GM21619 (cell line): Measurements from ENCODE around the gene SLC25A26.
"Not testable (repeated sequence)": the region's sequence is repeated elsewhere in the genome, so short reads cannot be mapped to it uniquely, and the experiment has no call there.

Source experiments
- ATAC-seq: cut with Tn5 transposase; IDR thresholded peaks from one replicate; pipeline ENCODE4 v1.9.1; 2021; ENCODE audit not compliant: unreplicated experiment

Gene SLC25A26

DNA sequence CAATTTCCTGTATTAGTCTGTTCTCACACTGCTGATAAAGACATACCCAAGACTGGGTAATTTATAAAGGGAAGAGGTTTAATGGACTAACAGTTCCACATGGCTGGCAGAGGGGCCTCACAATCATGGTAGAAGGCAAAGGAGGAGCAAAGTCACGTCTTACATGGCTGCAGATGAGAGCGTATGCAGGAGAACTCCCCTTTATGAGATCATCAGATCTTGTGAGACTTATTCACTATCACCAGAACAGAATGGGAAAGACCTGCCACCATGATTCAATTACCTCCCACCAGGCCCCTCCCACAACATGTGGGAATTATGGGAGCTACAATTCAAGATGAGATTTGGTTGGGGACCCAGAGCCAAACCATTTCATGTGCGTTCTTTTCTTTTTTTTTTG, 5.3 kb downstream of the SLC25A26 start:
- not testable (repeated sequence) for ATAC-seq

DNA sequence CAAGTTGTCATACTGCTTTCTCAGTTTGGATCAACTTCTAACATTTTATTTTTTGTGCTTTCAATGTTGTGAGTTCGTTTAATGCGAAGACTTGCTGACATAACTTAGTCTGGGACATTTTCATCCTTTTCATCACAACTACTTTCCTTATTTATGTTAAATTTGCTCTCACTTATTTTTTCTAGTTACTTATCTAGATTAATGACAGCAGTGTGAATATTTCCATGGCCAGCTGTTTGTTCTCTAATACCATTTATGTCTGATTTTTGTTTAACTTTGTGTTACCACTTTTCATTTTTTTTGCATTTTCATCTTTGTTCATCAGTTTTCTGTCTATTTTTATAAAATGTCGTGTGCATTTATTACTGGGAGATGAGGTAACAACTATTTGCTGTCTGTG, 6.2 kb downstream of the SLC25A26 start:
- no peak for ATAC-seq

DNA sequence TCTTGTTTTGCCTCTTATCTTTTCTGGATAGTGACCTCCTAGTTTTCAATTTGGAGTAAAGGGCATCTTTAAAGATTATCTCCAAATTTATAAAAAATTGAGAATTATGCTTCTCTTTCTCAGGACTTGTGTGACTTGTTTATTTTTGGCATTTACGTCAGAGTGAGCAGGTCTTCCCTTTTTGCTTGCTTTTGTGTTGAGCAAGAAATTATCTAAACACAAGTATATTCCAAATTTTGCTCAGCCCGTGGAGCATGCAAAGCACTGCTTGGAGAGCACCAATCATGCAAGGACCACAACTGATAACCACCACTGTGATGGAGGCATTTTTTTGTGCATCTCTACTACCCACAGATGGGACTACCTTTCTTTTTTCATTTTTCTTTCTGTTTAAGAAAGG, 7.1 kb downstream of the SLC25A26 start:
- ATAC-seq, result no peak

DNA sequence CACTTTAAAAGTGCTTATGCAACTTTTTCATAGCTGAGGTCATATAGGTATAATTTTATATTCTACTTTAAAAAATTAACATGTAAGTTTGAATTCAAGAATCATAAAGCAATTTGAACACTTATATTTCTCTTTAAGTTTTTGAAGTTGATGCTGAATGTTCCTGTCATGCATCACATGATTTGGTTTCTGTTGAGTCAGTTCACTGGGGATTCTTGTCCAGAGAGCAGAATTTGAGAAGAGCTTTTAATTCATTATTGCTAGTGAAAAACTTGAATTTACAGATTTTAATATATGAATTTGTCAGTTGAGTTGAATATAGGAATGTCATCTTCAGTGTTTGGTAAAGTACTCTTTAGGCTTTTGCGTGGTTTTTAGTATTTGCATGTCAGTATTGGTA, 7.9 kb downstream of the SLC25A26 start:
- no peak for ATAC-seq

DNA sequence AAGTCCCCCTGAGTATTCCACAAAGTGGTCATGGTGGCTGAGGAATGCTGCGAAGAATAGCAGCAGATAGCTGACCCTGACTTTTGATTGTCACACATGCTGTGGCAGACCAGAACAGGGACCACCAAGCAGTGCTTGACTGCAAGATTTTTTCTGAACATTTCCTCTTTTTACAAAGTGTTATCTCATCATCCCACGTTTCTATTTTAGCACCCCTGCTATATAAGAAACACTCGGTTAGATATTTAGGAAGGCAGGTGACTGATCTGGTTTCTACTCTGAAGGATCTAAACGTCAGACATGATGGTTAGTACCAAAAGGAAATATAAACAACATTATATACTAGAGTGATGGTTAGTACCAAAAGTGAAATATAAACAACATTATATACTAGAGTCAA, 9.1 kb downstream of the SLC25A26 start:
- ATAC-seq, result no peak

DNA sequence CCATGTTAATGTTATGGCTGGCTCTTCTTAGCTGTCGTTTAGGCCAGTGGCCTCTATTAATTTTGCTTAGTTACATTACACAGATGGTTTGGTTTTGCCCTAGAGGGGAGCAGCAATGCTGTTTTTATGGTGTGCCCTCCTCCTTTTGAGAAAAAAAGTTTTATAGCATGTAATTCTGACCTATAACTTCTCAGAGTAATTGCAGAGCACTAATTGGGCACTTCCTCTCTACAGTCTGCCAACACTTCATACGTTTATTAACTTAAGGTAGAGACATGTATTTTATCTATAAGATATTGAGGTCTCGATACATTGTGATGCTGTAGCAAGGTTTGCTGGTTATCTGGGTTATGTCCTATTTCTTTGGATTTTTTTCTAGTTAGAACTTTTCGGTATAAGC, 12.2 kb downstream of the SLC25A26 start:
- no peak for ATAC-seq

DNA sequence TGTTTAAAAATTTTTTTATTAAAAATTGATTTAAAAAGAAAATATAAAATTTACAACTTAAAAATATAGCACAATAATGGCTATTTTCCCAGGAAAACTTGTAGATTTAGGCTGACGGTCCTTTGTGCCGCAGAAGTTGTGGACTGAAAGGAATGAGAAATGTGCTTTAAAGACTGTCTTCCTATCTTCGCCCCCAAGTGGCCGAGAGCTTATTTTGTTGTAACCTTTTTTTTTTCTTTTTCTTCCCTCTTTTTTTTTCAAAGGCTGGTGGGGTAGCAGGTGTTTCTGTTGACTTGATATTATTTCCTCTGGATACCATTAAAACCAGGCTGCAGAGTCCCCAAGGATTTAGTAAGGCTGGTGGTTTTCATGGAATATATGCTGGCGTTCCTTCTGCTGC, 15.5 kb downstream of the SLC25A26 start:
- no peak for ATAC-seq

DNA sequence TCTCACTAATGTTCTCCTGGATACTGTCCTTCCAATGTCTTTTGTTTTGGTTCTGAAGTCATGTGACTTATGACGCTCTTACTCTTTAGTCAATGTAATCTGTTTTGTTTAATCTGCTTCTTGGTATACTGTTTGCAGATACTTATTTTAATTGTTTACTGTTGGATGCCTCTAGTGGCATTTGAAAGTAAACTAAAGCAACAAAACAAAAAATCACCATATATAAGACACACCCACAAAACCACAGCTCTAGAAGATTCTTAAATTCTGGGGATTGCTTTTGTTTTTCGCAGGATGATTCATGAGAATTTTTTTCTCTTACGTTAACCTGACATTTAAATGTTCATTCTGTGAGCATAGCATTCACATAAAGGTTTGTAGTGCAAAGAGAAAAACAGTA, 16.8 kb downstream of the SLC25A26 start:
- no peak for ATAC-seq

DNA sequence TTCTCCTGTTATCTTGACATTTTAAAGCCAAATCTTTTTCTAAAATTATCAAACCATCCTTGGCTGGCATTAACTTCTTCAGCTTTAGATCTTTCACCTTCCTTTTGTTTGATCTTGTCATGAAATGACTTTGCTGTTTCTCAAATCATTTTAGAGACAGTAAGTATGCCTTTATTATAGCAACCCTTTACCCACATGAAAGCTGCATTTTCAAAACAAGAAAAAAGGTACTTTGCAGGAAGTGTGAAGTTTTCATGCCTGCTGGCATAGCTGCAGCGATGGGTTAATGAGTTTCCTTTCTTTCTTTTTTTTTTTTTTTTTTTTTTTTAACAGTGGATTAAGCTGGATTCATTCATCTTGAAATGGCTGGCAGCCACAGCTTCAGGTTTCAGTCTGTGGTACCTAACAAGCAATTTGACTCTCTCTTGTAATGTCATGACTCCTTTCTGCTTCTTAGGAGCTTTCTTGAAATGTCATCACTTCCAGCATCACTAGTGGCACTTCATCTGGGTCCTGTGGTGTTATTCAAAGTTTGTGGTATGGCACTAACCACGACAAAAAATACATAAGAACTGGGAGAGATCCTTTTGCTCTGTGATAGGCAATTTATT, 18.8 kb downstream of the SLC25A26 start:
- peak; percentile 44 for ATAC-seq

DNA sequence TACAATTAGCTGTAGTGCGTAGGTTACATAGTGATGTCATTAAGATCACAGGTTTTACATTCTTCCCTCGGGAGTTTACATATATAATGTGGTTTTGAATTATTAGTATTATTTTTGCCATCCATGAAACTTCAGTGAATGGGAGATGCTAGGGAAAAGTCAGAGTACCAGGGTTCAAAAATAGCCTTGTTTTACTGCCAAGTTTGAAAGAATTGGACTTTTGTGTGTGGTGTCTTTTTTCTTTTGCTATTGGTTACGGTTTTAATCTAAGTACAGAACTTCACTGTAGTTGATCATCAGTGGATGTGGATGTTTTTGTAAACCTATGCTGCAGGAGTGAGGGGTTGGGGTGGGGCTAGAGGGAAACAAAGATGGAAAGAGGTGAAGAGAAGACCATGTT, 20.7 kb downstream of the SLC25A26 start:
- no peak for ATAC-seq

DNA sequence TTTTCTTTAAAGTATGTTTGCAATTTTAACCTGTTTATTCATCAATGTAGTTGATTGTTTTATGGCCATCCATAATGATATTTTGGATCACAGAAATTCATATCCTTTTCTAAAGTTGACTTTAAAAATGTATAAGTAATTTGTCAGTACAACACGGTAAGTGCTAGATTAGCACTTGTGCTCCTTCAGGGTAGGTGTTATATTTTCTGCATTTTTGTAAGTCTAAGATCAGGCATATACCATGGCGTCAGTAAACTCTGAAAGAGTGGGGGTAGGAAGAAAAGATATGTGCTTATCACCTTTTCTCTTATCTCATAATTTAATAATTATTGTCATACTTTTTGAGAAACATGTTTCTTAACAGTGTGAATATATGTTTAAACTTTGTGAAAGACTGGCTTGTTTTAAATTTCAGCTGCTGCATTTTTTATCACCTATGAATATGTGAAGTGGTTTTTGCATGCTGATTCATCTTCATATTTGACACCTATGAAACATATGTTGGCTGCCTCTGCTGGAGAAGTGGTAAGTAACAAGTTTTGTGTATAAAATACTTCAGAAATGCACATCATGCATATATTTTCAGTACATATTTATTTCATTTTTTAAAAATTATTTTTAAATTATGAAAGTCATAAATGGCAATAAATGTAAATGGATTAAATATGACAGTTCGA, 22.1 kb downstream of the SLC25A26 start:
- ATAC-seq, result no peak

DNA sequence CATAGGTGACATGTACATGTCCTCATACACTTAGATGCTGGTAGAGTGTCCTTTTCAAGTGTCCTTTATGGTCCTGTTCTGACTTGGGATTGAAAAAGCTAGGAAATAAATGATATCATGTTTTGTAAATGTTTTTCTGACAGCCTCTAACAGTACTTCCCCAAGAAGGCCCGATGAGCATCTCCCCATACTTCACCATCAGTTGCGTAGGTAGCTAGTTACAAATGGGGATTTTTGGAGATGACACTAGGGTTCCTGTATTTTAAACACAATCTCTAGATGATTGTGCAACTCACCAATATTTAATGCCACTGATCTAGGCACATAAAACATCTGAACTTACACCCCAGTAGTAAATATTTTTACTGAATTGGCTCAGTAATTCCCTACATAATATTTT, 27.8 kb downstream of the SLC25A26 start:
- no peak for ATAC-seq

DNA sequence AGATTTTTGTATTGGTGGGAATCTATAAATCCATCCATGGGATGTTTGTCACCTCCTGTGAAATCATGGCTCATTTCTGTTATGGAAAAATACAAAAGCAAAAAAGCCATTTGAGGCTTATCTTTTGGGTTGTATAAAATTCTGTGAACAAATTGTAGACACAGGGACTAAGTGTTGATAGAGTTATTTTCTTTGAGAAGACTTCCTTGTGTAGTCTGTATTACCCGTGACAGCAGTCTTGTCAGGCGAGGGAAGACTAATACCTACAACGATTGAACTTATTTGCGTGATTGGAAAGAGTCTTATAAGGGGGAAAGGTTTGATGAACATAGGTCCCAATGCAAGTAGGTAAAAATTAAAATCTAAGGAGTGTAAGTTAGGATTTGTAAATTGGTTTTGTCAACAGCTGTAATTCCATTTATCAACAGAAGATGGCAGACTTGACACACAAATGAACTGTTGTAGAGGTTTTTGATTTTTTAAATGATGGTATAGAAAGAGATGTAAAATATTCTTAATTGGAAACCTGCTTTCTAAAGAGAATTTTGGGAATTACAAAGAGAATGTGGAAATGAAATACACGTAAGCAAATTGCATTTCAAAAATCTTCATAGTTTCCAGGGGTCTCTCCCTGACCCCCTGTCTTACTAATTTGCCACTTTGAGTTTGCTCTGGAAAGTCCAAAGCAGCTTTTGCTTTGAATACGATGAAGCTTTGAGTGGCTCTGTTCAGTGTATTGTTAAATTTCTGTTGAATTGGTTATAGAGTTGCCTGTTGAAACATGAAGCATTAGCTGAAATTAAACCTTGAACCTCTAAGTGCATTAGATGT, 33.2 kb downstream of the SLC25A26 start:
- no peak for ATAC-seq

DNA sequence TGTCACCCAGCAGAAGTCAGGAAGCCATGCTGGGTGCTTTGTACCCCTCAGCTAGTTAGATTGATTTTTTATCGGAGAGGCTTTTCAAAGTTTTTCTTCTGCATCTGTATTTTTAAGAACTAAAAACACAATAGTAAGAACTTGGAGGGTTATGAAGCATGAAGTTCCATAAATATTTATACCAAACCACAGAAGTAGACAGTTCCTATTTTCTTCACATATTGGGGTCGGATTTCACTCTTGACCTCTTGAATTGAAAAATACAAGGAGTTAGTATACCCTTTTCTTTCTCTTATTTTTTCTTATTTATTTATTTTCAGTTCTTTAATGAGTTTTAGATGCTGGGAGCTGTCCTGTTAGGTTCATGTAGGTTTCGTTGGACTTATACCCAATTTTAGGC, 35.1 kb downstream of the SLC25A26 start:
- ATAC-seq, result no peak

DNA sequence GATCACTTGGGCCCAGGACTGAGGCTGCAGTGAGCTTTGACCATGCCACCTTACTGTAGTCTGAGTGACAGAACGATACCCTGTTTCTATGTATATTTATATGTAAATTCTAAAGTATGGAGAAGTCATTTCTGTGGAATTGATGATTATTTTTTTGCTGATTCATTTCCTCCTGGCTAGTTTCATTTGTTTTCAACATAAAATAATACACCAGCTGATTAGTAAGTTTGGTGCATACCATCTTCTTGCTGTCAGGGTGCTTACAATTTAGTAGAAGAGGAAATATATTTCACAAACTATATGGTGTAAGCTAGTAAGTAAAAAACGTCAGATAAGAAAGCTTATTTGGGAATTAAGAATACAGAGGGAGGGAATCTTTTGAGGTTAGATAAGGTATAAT, 36.0 kb downstream of the SLC25A26 start:
- ATAC-seq, result no peak

DNA sequence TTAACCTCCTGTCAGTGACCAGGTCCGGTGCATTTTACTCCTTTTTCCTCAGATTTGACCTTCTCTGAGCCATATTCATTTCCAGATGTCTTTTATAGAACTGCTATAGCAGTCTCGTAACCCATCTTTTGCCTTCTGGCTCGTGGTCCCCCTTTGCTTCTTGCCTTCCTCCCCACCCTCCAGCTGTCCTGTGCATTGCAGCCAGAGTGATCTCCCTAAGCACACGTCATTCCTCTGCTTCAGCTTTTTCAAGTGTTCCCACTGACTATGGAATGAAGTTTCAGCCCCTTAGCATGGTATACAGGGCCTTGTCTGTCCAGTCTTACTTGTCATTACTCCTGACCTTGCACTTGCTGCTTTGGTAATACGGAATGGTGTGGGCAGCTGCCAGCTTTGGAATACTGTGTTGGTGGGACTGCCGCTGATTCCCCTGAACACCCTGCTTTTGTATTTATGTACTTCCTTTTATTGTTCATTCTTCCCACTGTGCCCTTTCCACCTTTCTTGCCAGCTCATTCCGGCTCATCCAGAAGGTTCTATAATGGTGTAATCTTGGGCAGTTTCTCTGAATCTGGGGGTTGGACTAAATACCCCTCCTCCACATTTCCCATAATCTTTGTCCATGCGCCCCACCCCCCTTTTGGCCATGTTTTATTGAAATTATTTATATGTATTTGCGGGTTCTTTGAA, 38.9 kb downstream of the SLC25A26 start:
- no peak for ATAC-seq

DNA sequence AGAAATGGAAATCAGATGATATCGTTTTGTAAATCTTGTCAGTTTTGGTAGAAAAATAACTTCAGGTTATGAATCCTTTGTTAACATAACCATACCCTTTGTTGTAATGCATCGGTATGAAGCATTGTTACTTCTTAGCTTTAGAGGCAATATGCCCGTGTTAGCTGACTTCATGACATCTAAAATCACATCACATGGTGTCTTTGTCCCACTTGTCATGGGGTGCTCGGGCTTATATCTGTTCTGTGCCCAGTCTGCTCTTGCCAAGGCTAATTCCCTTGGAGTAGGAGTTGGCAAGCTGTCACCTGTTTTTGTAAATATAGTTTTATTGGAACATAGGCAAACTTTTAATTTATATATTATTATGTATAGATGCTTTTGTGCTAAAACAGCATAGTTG, 39.6 kb downstream of the SLC25A26 start:
- ATAC-seq, result no peak

DNA sequence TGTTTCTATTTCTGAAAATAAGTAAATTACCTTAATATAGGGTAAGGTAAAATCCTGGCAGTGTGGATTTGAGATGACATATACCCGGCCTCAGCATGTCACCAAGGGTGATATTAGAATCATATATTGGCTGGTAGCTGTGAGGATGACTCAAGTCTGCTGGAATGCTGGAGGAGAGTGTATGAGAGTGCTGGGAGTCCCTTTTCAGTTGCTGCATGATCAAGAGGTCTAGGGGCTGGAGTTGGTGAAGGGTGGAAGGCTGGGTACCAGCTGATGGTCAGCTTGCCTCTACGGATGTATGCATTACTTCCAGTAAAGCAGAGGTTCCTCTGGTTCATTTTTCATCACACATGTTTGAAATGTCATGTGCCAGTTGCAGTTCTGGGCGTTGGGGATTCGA, 40.6 kb downstream of the SLC25A26 start:
- ATAC-seq, result no peak

DNA sequence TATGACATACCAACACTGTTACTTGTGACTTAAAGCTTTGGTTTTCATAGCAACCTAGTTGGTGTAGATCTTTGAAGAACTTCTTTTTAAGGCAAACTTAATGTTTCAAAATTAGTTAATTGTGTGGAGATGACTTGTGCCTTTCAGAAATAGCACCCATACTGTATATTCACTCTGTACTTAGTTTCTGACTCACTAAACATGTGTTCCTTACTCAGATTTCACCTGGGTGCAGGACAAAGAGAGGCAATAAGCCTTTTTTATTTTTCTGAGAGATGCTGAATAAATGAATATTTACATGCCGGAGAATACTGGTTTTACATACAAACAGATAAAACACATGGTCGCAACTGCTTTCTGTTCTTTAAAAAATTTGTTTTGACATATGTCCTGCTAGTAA, 44.8 kb downstream of the SLC25A26 start:
- ATAC-seq, result no peak

DNA sequence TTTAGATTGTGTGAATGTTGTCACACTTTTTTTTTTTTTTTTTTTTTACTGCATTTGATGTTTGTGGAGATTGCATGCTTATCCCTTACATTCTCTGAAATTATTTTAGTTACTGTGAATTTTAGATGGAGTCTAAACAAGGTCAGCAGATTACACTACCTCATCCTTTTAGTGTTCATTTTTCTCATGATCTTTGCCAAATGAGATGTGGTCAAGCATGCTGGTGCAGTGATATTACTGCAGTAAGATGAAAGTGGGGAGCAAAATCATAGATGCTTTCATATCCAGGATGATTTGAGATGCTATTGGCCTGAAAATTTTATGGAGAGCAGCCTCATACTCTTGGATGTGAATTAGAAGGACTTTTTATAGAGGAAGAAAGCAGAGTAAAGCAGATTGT, 45.8 kb downstream of the SLC25A26 start:
- ATAC-seq, result no peak

DNA sequence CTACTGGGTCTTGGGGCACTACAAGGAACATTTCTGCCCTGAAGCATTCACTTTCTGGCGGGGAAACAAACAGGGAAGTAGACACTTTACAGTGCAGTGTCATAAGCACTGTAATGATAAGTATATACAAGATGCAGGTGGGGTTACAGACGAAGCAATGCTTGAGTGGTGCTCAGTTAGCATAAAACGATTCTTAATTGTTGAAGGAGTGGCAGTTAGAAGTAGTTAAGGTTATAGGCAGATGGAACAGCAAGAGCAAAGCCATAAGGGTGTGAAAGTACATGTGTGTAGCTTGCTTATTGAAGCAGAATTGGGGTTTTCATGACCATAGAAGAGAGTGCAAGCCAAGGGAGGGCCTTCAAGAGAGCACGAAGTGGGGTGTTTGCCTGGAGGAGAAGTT, 46.2 kb downstream of the SLC25A26 start:
- ATAC-seq, result no peak

DNA sequence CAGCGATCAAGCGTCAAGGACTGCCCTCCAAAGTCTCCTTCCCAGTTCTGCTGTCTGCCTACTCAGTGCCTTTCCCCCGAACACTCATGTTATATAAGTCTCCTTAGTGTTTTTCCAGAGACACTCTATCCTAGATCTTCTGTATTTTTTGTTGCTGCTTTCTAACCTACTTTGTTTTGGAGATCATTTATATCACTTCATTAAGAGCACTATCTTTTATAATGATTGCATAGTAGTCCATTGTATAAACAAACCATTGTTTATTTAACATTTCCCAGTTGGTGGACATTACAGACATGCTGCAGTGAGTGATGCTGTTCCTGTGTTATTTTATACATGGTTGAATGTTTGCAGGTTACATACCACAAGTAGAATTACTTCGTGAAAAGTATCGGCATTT, 47.1 kb downstream of the SLC25A26 start:
- no peak for ATAC-seq
